DMS79 (cell line): Measurements from ENCODE around the gene IGF2BP3.
A peak's percentile ranks its signal among the peaks of the same experiment; 100 is the strongest.

ENCODE experiments used
- DNase-seq: peaks from one replicate; lab custom pipeline; 2025; lab: John Stamatoyannopoulos, UW

IGF2BP3 gene

GRCh38 chr7:23472046-23472445 lies 1.8 kb upstream of the IGF2BP3 start:
- no peak for DNase-seq

- DNase-seq = peak; percentile 86
Measured at GRCh38 chr7:23471106-23471859, 992 bp upstream of the IGF2BP3 start.

- DNase-seq = peak; percentile 12
Measured at GRCh38 chr7:23469961-23470250, 385 bp downstream of the IGF2BP3 start.

GRCh38 chr7:23469150-23469960 lies 936 bp downstream of the IGF2BP3 start:
- DNase-seq = peak; percentile 13

GRCh38 chr7:23468526-23469149 lies 1.7 kb downstream of the IGF2BP3 start:
- DNase-seq = no peak

GRCh38 chr7:23467806-23468525 lies 2.3 kb downstream of the IGF2BP3 start:
- DNase-seq = peak; percentile 9

- no peak for DNase-seq
Measured at GRCh38 chr7:23467291-23467805, 2.9 kb downstream of the IGF2BP3 start.

GRCh38 chr7:23462846-23463245 lies 7.4 kb downstream of the IGF2BP3 start:
- DNase-seq = no peak

GRCh38 chr7:23458044-23458443 lies 12.2 kb downstream of the IGF2BP3 start:
- no peak for DNase-seq

- no peak for DNase-seq
Measured at GRCh38 chr7:23456093-23456492, 14.2 kb downstream of the IGF2BP3 start.

GRCh38 chr7:23454881-23455526 lies 15.3 kb downstream of the IGF2BP3 start:
- no peak for DNase-seq

GRCh38 chr7:23450518-23450917 lies 19.8 kb downstream of the IGF2BP3 start:
- DNase-seq = no peak

GRCh38 chr7:23449941-23450340 lies 20.4 kb downstream of the IGF2BP3 start:
- no peak for DNase-seq

GRCh38 chr7:23445326-23445725 lies 25.0 kb downstream of the IGF2BP3 start:
- DNase-seq = no peak

GRCh38 chr7:23443974-23444373 lies 26.3 kb downstream of the IGF2BP3 start:
- DNase-seq = no peak

- DNase-seq = no peak
Measured at GRCh38 chr7:23438171-23438570, 32.1 kb downstream of the IGF2BP3 start.

- DNase-seq = no peak
Measured at GRCh38 chr7:23434147-23434917, 36.0 kb downstream of the IGF2BP3 start.

GRCh38 chr7:23431702-23432199 lies 38.5 kb downstream of the IGF2BP3 start:
- DNase-seq = no peak

GRCh38 chr7:23430893-23431259 lies 39.4 kb downstream of the IGF2BP3 start:
- DNase-seq = no peak

GRCh38 chr7:23426876-23427275 lies 43.4 kb downstream of the IGF2BP3 start:
- no peak for DNase-seq

GRCh38 chr7:23422909-23423308 lies 47.4 kb downstream of the IGF2BP3 start:
- no peak for DNase-seq
